NT2/D1 (cell line): Measurements from ENCODE around the gene PPAN.
A peak's percentile ranks its signal among the peaks of the same experiment; 100 is the strongest.

Experiments
- DNase-seq: peaks from one replicate; pipeline ENCODE4 v3.0.0-alpha.2; 2011; ENCODE audit warnings: low read depth, low spot score
- H3K27me3 ChIP-seq: 2 replicates; pipeline ENCODE4 v1.6.0; 2011; ENCODE audit warnings: mild to moderate bottlenecking; ENCODE audit not compliant: insufficient read length, insufficient read depth
- H3K36me3 ChIP-seq: 2 replicates; pipeline ENCODE4 v1.6.1; 2011; ENCODE audit warnings: mild to moderate bottlenecking, low read length, mixed read lengths; ENCODE audit not compliant: insufficient read depth, insufficient read length
- H3K4me1 ChIP-seq: 2 replicates; pipeline ENCODE4 v1.5.1; 2011; ENCODE audit not compliant: insufficient read depth, insufficient read length
- H3K4me3 ChIP-seq: 2 replicates; pipeline ENCODE4 v1.5.1; 2011; ENCODE audit warnings: low read depth; ENCODE audit not compliant: insufficient read length
- H3K9ac ChIP-seq: 2 replicates; pipeline ENCODE4 v1.6.0; 2011; ENCODE audit warnings: low read depth; ENCODE audit not compliant: insufficient read length
- H3K9me3 ChIP-seq: 2 replicates; pipeline ENCODE4 v1.5.1; 2011; ENCODE audit warnings: mild to moderate bottlenecking, low read length; ENCODE audit not compliant: insufficient read depth
- SUZ12 ChIP-seq: IDR thresholded peaks from 2 replicates; pipeline ENCODE4 v1.6.1; 2011; ENCODE audit not compliant: insufficient read length, insufficient read depth; ENCODE audit errors: extremely low read depth
- YY1 ChIP-seq: IDR thresholded peaks from 2 replicates; pipeline ENCODE4 v1.6.1; 2011; ENCODE audit not compliant: insufficient read length, insufficient read depth
- ZNF274 ChIP-seq: IDR thresholded peaks from 2 replicates; pipeline ENCODE4 v1.6.1; 2011; ENCODE audit warnings: mild to moderate bottlenecking, low read depth, low read length

The PPAN gene

DNA sequence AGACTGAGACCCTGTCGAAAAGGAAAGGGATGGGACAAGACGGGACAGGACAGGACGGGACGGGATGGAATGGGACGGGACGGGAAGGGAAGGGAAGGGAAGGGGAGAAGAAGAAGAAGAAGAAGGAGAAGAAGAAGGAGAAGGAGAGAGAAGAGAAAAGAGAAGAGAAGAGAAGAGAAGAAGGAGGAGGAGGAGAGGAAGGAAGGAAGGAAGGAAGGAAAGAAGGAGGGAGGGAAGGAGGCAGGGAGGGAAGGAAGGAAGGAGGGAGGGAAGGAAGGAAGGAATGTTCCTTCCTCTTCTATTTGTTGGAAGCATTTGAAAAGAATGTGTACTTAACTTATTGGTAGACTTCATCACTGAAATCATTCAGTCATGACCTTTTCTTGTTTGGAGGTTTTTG is 29.6 kb upstream of the PPAN start:
- no peak overlapping the region for H3K4me3 ChIP-seq
- no peak for DNase-seq
- TF ChIP-seq YY1 (no peak), SUZ12 (no peak), ZNF274 (no peak)
- H3K36me3 ChIP-seq: no peaks in the 10 kb centered on the region
- H3K4me1 ChIP-seq: peaks cover 3% of the 10 kb centered on the region
- peaks cover 5% of the 10 kb centered on the region for H3K27me3 ChIP-seq
- H3K9ac ChIP-seq: no peak overlapping the region
- peaks cover 10% of the 10 kb centered on the region; the same call in 1 of the 2 replicates for H3K9me3 ChIP-seq

- Histone ChIP-seq H3K36me3 (no peaks in the 10 kb centered on the region), H3K4me1 (peaks cover 3% of the 10 kb centered on the region), H3K9me3 (peaks cover 10% of the 10 kb centered on the region; the same call in 1 of the 2 replicates), H3K4me3 (no peak overlapping the region), H3K27me3 (peaks cover 5% of the 10 kb centered on the region), H3K9ac (no peak overlapping the region)
- DNase-seq: no peak
- TF ChIP-seq ZNF274: no peak
- TF ChIP-seq YY1: no peak
- TF ChIP-seq SUZ12: no peak
Observed at GRCh38 chr19:10078329-10078728, 27.8 kb upstream of the PPAN start.

DNA sequence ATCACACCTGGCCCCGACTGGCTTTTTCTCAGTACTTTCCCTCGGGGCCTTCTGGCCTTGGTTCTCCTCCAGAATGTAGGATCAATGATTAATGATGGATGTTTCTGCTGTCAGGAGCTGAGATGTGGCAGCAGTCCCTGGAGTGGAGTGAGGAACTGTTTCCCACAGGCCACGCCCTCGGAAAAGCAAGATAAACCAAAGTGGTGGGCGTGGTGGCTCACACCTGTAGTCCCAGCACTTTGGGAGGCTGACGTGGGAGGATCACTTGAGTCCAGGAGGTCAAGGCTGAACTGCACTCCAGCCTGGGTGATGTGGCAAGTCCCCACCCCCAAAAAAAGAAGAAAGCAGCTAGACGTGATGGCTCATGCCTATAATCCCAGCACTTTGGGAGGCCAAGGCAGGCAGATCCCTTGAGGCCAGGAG is 27.1 kb upstream of the PPAN start:
- H3K9ac ChIP-seq: no peak overlapping the region
- H3K27me3 ChIP-seq: peaks cover 5% of the 10 kb centered on the region
- no peak for DNase-seq
- peaks cover 3% of the 10 kb centered on the region for H3K4me1 ChIP-seq
- no peak overlapping the region for H3K4me3 ChIP-seq
- H3K9me3 ChIP-seq: peaks cover 5% of the 10 kb centered on the region; the same call in 1 of the 2 replicates
- H3K36me3 ChIP-seq: no peaks in the 10 kb centered on the region
- no peak for TF ChIP-seq SUZ12
- no peak for TF ChIP-seq YY1
- TF ChIP-seq ZNF274: no peak

GRCh38 chr19:10083911-10084310 is 22.3 kb upstream of the PPAN start:
- no peaks in the 10 kb centered on the region for H3K36me3 ChIP-seq
- no peak for DNase-seq
- H3K27me3 ChIP-seq: peaks cover 11% of the 10 kb centered on the region
- TF ChIP-seq ZNF274 (no peak), YY1 (no peak), SUZ12 (no peak)
- H3K9me3 ChIP-seq: no peaks in the 10 kb centered on the region
- H3K4me1 ChIP-seq: peaks cover 4% of the 10 kb centered on the region
- no peak overlapping the region for H3K4me3 ChIP-seq
- no peak overlapping the region for H3K9ac ChIP-seq

DNA sequence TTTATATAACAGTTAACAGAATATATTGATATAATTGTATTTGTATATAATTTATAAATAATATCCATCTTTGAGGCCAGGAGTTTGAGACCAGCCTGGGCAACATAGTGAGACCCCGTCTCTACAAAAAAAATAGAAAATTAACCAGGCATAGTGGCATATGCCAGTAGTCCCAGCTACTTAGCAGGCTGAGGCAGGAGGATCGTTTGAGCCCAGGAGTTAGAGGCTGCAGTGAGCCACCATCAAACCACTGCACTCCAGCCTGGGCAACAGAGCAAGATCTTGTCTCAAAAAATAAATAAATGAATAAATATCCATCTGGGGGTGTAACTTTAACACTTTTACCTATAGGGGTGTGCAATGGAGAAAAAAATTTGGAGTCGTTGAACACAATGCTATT is 21.4 kb upstream of the PPAN start:
- Histone ChIP-seq H3K9me3 (no peaks in the 10 kb centered on the region), H3K36me3 (no peaks in the 10 kb centered on the region), H3K4me1 (peaks cover 2% of the 10 kb centered on the region), H3K9ac (no peak overlapping the region), H3K27me3 (peaks cover 11% of the 10 kb centered on the region), H3K4me3 (no peak overlapping the region)
- TF ChIP-seq ZNF274 (no peak), YY1 (no peak), SUZ12 (no peak)
- DNase-seq: no peak

DNA sequence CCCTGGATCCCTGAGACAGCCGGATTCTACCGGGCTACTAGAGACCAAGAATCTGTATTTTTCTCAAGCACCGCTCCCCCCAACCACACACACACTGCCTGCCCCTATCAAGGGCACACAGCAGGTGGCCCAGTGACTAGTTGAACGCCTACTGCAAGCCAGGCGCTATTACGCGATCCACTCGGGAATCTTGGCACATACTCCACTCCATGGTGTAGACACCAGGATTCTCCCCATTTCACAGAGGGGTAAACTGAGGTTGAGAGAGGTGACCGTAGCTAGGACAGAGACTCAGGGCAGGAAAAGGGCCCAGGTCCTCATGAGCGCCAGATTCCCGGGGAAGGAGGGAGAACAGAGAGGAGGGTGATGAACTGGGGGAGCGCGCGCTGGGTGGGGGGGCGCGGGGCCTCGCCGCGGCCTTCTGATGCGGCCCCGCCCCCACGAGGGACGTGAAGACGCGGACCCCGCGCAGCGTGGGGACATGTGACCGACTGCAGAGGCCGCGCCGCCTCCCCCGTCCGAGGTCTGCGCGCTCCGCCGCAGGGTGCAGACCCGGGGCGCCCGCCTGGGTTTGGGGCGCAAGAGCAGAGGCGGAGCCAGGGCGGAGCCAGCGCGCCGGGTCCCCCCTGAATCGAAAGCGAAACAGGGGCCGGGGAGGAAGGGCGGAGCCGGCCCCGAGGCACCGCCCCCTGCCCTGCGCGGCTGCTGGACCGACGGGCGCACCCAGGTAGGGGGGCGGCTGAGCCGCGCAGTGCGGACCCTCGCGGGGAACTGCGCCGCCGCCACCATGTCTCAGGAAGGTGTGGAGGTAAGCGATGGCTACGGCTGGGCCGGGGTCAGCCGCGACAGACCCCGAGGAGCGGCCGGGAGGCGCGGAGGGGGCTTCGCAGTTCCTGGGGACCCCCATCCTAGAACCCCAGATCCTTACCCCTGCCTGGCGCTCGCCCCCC is 20.2 kb upstream of the PPAN start, which contains the start of gene SHFL:
SHFL (plus strand) TSS at position 677 of the 950 bp plus-strand sequence; CDS start at position 788, 111 bp downstream.
- Histone ChIP-seq H3K27me3 (peaks cover 11% of the 10 kb centered on the region), H3K9me3 (no peaks in the 10 kb centered on the region), H3K9ac (peak within 1 kb of the TSS; percentile 81), H3K4me1 (peaks cover 2% of the 10 kb centered on the region), H3K4me3 (peak within 1 kb of the TSS; percentile 83), H3K36me3 (no peaks in the 10 kb centered on the region)
- TF ChIP-seq YY1 (no peak), SUZ12 (no peak), ZNF274 (no peak)
- no peak for DNase-seq

DNA sequence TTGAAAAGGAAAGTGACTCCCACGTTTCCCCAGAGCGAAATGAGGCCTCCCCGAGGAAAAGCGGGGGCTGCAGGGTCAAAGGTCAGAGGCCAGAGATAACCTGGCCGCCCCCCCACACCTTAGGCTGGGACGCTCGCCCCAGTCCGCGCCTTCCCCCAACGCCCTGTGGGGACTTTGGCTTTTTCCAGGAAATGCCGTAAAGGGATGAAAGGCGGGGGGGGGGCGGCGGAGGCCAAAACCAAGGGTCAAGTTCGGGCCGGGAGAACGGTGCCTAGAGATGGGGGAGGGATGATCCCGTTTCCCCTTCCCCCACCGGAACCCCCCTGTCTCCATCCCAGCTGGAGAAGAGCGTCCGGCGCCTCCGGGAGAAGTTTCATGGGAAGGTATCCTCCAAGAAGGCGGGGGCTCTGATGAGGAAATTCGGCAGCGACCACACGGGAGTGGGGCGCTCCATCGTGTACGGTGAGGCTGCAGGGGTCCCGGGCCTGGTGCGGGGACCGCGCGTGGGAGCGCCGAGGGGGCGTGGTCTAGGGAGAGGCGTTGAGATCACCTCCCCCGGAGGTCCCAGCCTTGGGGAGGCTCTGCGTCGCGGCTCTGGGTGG is 19.5 kb upstream of the PPAN start:
- Histone ChIP-seq H3K4me1 (peaks cover 2% of the 10 kb centered on the region), H3K9me3 (no peaks in the 10 kb centered on the region), H3K36me3 (no peaks in the 10 kb centered on the region), H3K9ac (peak overlapping the region; percentile 81), H3K4me3 (peak overlapping the region; percentile 83), H3K27me3 (peaks cover 11% of the 10 kb centered on the region)
- TF ChIP-seq ZNF274: no peak
- TF ChIP-seq SUZ12: no peak
- TF ChIP-seq YY1: no peak
- no peak for DNase-seq
